ENCODE results near the gene PGLYRP1.

PGLYRP1 gene

GRCh38 chr19:46067691-46068090, 44.8 kb upstream of the PGLYRP1 start:
- peak overlapping the region; percentile 81 for H2AK5ac ChIP-seq (ENCODE audit: low read length, severe bottlenecking)
- H2AFZ ChIP-seq (ENCODE audit: low read depth, low read length), result no peak overlapping the region
- H4K8ac ChIP-seq (ENCODE audit: low read length), result no peak overlapping the region
- H3K18ac ChIP-seq (ENCODE audit: low read depth in 1 of 2, low read length in 2 of 2), result no peak overlapping the region
- 72% methylated on average over 1 of the region's 1 CpG for WGBS
- H3K14ac ChIP-seq (ENCODE audit: low read length in 2 of 2), result no peak overlapping the region
- H3K4me3 ChIP-seq (ENCODE audit: insufficient read depth in 1 of 2, low read depth in 1 of 2, low read length in 2 of 2), result no peak overlapping the region
- H4K91ac ChIP-seq (ENCODE audit: low read length), result no peak overlapping the region
- no peak overlapping the region for H3K9ac ChIP-seq (ENCODE audit: low read length)
- no peak overlapping the region for H2BK5ac ChIP-seq (ENCODE audit: low read depth, low read length, poor library complexity, severe bottlenecking)
- no peak overlapping the region for H3K4ac ChIP-seq (ENCODE audit: low read depth in 1 of 2, low read length in 2 of 2)
- no peak for DNase-seq
- H2BK15ac ChIP-seq (ENCODE audit: low read depth, poor library complexity, severe bottlenecking), result no peak overlapping the region
- no peaks in the 10 kb centered on the region for H3K36me3 ChIP-seq (ENCODE audit: control insufficient read depth in 1 of 2, insufficient read depth in 2 of 2, low read depth in 1 of 2, low read length in 2 of 2)
- no peaks in the 10 kb centered on the region for H3K9me3 ChIP-seq (ENCODE audit: control insufficient read depth, low read length)
- H2BK12ac ChIP-seq (ENCODE audit: low read length in 2 of 2), result no peak overlapping the region
- no peak overlapping the region for H3K4me2 ChIP-seq (ENCODE audit: low read length, poor library complexity, severe bottlenecking)
- no peak overlapping the region for H3K23ac ChIP-seq (ENCODE audit: low read length in 2 of 2)
- no peaks in the 10 kb centered on the region for H3K79me1 ChIP-seq (replicated peaks; ENCODE audit: low read length, poor library complexity, severe bottlenecking)
- H3K27me3 ChIP-seq (ENCODE audit: control insufficient read depth in 1 of 2, insufficient read depth in 1 of 2, low read length in 2 of 2), result peaks cover 6 to 32% of the 10 kb centered on the region in 2 experiments
- H3K27ac ChIP-seq (ENCODE audit: low read length, poor library complexity, severe bottlenecking), result peak overlapping the region; percentile 40
- H3K4me1 ChIP-seq (ENCODE audit: control insufficient read depth, insufficient read depth, low read depth, low read length), result peaks cover 9% of the 10 kb centered on the region
- no peak overlapping the region for H2BK120ac ChIP-seq (ENCODE audit: low read depth, low read length)

DNA sequence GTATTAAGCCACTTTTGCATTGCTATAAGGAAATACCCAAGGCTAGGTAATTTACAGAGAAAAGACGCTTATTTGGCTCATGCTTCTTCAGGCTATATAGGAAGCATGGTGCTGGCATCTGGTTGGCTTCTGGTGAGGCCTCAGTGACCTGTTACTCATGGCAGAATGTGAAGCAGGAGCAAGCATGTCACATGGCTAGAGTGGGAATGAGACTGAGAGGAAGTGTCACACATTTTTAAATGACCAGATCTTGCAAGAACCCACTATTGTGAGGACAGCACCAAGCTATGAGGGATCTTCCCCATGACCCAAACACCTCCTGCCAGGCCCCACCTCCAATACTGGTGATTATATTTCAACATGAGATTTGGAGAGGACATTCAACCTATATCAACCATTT, 43.6 kb upstream of the PGLYRP1 start:
- Histone ChIP-seq H3K9me3 (ENCODE audit: control insufficient read depth, low read length) (peaks cover 7% of the 10 kb centered on the region), H3K4me1 (ENCODE audit: control insufficient read depth, insufficient read depth, low read depth, low read length) (peaks cover 9% of the 10 kb centered on the region), H3K4me3 (ENCODE audit: insufficient read depth in 1 of 2, low read depth in 1 of 2, low read length in 2 of 2) (no peak overlapping the region), H3K18ac (ENCODE audit: low read depth in 1 of 2, low read length in 2 of 2) (no peak overlapping the region), H3K14ac (ENCODE audit: low read length in 2 of 2) (no peak overlapping the region), H2AFZ (ENCODE audit: low read depth, low read length) (no peak overlapping the region), H3K79me1 (replicated peaks; ENCODE audit: low read length, poor library complexity, severe bottlenecking) (no peaks in the 10 kb centered on the region), H3K27me3 (ENCODE audit: control insufficient read depth in 1 of 2, insufficient read depth in 1 of 2, low read length in 2 of 2) (peaks cover 18 to 24% of the 10 kb centered on the region in 2 experiments), H4K8ac (ENCODE audit: low read length) (no peak overlapping the region), H2BK120ac (ENCODE audit: low read depth, low read length) (no peak overlapping the region), H2AK5ac (ENCODE audit: low read length, severe bottlenecking) (no peak overlapping the region), H3K4me2 (ENCODE audit: low read length, poor library complexity, severe bottlenecking) (no peak overlapping the region), H2BK15ac (ENCODE audit: low read depth, poor library complexity, severe bottlenecking) (no peak overlapping the region), H4K91ac (ENCODE audit: low read length) (no peak overlapping the region), H3K36me3 (ENCODE audit: control insufficient read depth in 1 of 2, insufficient read depth in 2 of 2, low read depth in 1 of 2, low read length in 2 of 2) (no peaks in the 10 kb centered on the region), H2BK12ac (ENCODE audit: low read length in 2 of 2) (no peak overlapping the region), H3K23ac (ENCODE audit: low read length in 2 of 2) (no peak overlapping the region), H3K4ac (ENCODE audit: low read depth in 1 of 2, low read length in 2 of 2) (no peak overlapping the region), H3K9ac (ENCODE audit: low read length) (no peak overlapping the region), H2BK5ac (ENCODE audit: low read depth, low read length, poor library complexity, severe bottlenecking) (no peak overlapping the region), H3K27ac (ENCODE audit: low read length, poor library complexity, severe bottlenecking) (no peak overlapping the region)
- no peak for DNase-seq
- WGBS, result 82% methylated on average over 1 of the region's 1 CpG

DNA sequence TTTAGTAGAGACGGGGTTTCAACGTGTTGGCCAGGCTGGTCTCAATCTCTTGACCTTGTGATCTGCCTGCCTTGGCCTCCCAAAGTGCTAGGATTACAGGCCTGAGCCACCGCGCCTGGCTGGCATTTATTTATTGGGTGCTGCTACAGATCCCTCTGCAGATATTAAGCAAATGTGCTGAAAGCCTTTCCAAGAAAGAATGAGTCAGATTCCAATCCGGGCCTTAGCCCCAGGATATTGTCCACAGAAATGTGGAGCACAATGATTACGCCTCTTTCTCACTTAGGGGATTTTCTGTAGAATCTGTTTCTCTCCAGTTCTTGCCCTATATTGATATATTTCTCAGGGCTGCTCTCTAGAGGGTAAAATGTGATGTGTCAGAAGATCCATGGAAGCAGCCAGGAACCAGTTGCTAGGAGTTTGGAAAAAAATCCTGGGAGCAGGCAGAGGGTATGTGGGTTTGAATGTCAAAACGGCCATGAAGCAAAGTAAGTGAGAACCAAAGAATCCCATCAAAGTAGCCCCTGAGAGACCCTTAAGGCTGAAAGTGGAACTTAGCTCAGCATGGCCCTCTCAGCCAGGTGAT, 42.7 kb upstream of the PGLYRP1 start:
- H3K4ac ChIP-seq (ENCODE audit: low read depth in 1 of 2, low read length in 2 of 2), result no peak overlapping the region
- H4K91ac ChIP-seq (ENCODE audit: low read length), result no peak overlapping the region
- no peaks in the 10 kb centered on the region for H3K79me1 ChIP-seq (replicated peaks; ENCODE audit: low read length, poor library complexity, severe bottlenecking)
- H3K27ac ChIP-seq (ENCODE audit: low read length, poor library complexity, severe bottlenecking), result no peak overlapping the region
- peaks cover 9% of the 10 kb centered on the region for H3K4me1 ChIP-seq (ENCODE audit: control insufficient read depth, insufficient read depth, low read depth, low read length)
- H3K27me3 ChIP-seq (ENCODE audit: control insufficient read depth in 1 of 2, insufficient read depth in 1 of 2, low read length in 2 of 2), result peaks cover 18 to 22% of the 10 kb centered on the region in 2 experiments
- DNase-seq, result peak; percentile 19
- H2AFZ ChIP-seq (ENCODE audit: low read depth, low read length), result no peak overlapping the region
- no peak overlapping the region for H2BK15ac ChIP-seq (ENCODE audit: low read depth, poor library complexity, severe bottlenecking)
- no peak overlapping the region for H2AK5ac ChIP-seq (ENCODE audit: low read length, severe bottlenecking)
- H3K36me3 ChIP-seq (ENCODE audit: control insufficient read depth in 1 of 2, insufficient read depth in 2 of 2, low read depth in 1 of 2, low read length in 2 of 2), result no peaks in the 10 kb centered on the region
- H3K23ac ChIP-seq (ENCODE audit: low read length in 2 of 2), result no peak overlapping the region
- no peak overlapping the region for H3K14ac ChIP-seq (ENCODE audit: low read length in 2 of 2)
- no peak overlapping the region for H2BK120ac ChIP-seq (ENCODE audit: low read depth, low read length)
- WGBS, result 70% methylated on average over 6 of the region's 7 CpGs
- no peak overlapping the region for H3K18ac ChIP-seq (ENCODE audit: low read depth in 1 of 2, low read length in 2 of 2)
- no peak overlapping the region for H2BK12ac ChIP-seq (ENCODE audit: low read length in 2 of 2)
- peaks cover 14% of the 10 kb centered on the region for H3K9me3 ChIP-seq (ENCODE audit: control insufficient read depth, low read length)
- H2BK5ac ChIP-seq (ENCODE audit: low read depth, low read length, poor library complexity, severe bottlenecking), result no peak overlapping the region
- H3K4me3 ChIP-seq (ENCODE audit: insufficient read depth in 1 of 2, low read depth in 1 of 2, low read length in 2 of 2), result no peak overlapping the region
- peak overlapping the region; percentile 31 for H3K9ac ChIP-seq (ENCODE audit: low read length)
- H3K4me2 ChIP-seq (ENCODE audit: low read length, poor library complexity, severe bottlenecking), result no peak overlapping the region
- H4K8ac ChIP-seq (ENCODE audit: low read length), result no peak overlapping the region

DNA sequence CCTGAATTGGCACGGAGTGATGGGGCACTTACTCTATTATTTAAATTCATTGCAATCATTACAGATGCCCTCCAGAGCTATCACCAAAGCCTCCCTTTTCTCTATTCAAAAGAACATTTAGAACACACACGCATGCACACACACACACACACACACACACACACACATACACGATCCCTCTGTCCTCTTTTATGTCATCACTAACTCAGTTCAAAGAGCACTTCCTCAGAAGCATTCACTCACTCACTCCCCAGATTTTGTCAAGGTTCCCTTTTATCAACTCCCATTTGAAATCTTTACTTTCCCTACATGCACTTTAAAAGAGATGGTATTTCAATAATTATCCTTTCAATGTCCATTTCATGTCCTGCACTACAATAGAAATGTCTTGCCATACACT, 40.3 kb upstream of the PGLYRP1 start:
- Histone ChIP-seq H3K4me3 (ENCODE audit: insufficient read depth in 1 of 2, low read depth in 1 of 2, low read length in 2 of 2) (no peak overlapping the region), H3K4ac (ENCODE audit: low read depth in 1 of 2, low read length in 2 of 2) (no peak overlapping the region), H3K79me1 (replicated peaks; ENCODE audit: low read length, poor library complexity, severe bottlenecking) (no peaks in the 10 kb centered on the region), H3K9me3 (ENCODE audit: control insufficient read depth, low read length) (peaks cover 25% of the 10 kb centered on the region), H3K23ac (ENCODE audit: low read length in 2 of 2) (no peak overlapping the region), H2AFZ (ENCODE audit: low read depth, low read length) (no peak overlapping the region), H3K18ac (ENCODE audit: low read depth in 1 of 2, low read length in 2 of 2) (no peak overlapping the region), H2BK120ac (ENCODE audit: low read depth, low read length) (no peak overlapping the region), H3K27ac (ENCODE audit: low read length, poor library complexity, severe bottlenecking) (no peak overlapping the region), H3K9ac (ENCODE audit: low read length) (no peak overlapping the region), H3K36me3 (ENCODE audit: control insufficient read depth in 1 of 2, insufficient read depth in 2 of 2, low read depth in 1 of 2, low read length in 2 of 2) (no peaks in the 10 kb centered on the region), H3K27me3 (ENCODE audit: control insufficient read depth in 1 of 2, insufficient read depth in 1 of 2, low read length in 2 of 2) (peaks cover 32 to 34% of the 10 kb centered on the region in 2 experiments), H4K91ac (ENCODE audit: low read length) (no peak overlapping the region), H4K8ac (ENCODE audit: low read length) (no peak overlapping the region), H2BK12ac (ENCODE audit: low read length in 2 of 2) (no peak overlapping the region), H3K4me1 (ENCODE audit: control insufficient read depth, insufficient read depth, low read depth, low read length) (peaks cover 2% of the 10 kb centered on the region), H3K14ac (ENCODE audit: low read length in 2 of 2) (no peak overlapping the region), H2BK15ac (ENCODE audit: low read depth, poor library complexity, severe bottlenecking) (no peak overlapping the region), H2BK5ac (ENCODE audit: low read depth, low read length, poor library complexity, severe bottlenecking) (no peak overlapping the region), H3K4me2 (ENCODE audit: low read length, poor library complexity, severe bottlenecking) (no peak overlapping the region), H2AK5ac (ENCODE audit: low read length, severe bottlenecking) (no peak overlapping the region)
- no peak for DNase-seq
- 76% methylated on average over 3 of the region's 3 CpGs for WGBS
